HEK293T (cell line): Measurements from ENCODE around the gene SCLY.

Experiments
- ARNT ChIP-seq: fragments of 450-650 bp; IDR thresholded peaks from 2 replicates; pipeline ENCODE4 v1.6.1; 2017; ENCODE audit warnings: mild to moderate bottlenecking
- BHLHE40 ChIP-seq: fragments of 450-650 bp; IDR thresholded peaks from 2 replicates; pipeline ENCODE4 v1.6.1; 2016; ENCODE audit warnings: mild to moderate bottlenecking, moderate library complexity, borderline replicate concordance
- ELF4 ChIP-seq: fragments of 450-650 bp; IDR thresholded peaks from 2 replicates; pipeline ENCODE4 v1.6.1; 2017; ENCODE audit warnings: antibody characterized with exemption
- FOXA1 ChIP-seq: fragments of 450-650 bp; IDR thresholded peaks from 2 replicates; pipeline ENCODE4 v1.6.1; 2016; ENCODE audit warnings: mild to moderate bottlenecking
- FOXK2 ChIP-seq: fragments of 450-650 bp; IDR thresholded peaks from 2 replicates; pipeline ENCODE4 v1.6.1; 2016; ENCODE audit warnings: mild to moderate bottlenecking
- FOXM1 ChIP-seq: fragments of 450-650 bp; IDR thresholded peaks from 2 replicates; pipeline ENCODE4 v1.6.1; 2017; ENCODE audit warnings: mild to moderate bottlenecking, borderline replicate concordance
- TARDBP ChIP-seq: fragments of 450-650 bp; IDR thresholded peaks from 2 replicates; pipeline ENCODE4 v1.6.1; 2016
- ZNF384 ChIP-seq: fragments of 450-650 bp; IDR thresholded peaks from 2 replicates; pipeline ENCODE4 v1.6.1; 2016

GRCh38 chr2:238082827-238083226, 22.0 kb downstream of the SCLY start:
- no peak for TF ChIP-seq TARDBP
- TF ChIP-seq BHLHE40: no peak
- TF ChIP-seq FOXK2: no peak
- no peak for TF ChIP-seq ELF4
- no peak for TF ChIP-seq FOXM1
- no peak for TF ChIP-seq FOXA1
- TF ChIP-seq ARNT: no peak
- no peak for TF ChIP-seq ZNF384
